ENCODE measurements around the gene SCN2B. TPM values are rescaled to one million over a fixed set of nuclear protein-coding genes. Genes with fewer than 3 reads are reported as not detected.

The SCN2B gene
- total and polyA plus RNA-seq, 2 of the 13 experiments (the other 11 are each of a cell fraction or from before 2014, with no cell fraction given): 0.01 to 0.02 TPM

DNA sequence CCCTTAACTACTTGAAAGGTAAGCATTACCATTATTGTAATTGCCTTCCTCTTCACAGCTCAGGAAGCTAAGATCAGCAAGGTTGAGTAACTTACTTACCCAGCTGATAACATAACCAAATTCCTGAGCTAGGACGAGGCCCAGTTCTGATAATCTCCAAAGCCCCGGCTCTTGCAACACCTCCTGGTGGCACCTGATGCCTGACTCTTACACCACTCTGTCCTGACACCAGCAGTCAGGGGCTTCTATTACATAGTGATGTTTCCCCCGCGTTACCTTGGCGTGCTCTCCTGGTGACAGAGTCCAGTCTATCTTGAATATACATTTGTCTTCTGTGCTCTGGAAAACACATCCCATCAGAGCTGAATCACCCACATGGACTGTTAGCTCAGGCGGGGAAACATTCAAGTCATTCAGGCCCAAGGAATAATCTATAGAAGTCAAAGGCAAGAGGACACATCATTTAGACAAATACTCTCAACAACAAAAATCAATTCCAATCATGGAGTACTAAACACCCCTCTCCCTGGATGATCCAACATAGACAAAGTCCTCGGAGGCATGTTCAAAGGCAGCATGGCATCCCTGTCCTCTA, 35.8 kb upstream of the SCN2B start (continued):
- TF ChIP-seq, protein P1, sequence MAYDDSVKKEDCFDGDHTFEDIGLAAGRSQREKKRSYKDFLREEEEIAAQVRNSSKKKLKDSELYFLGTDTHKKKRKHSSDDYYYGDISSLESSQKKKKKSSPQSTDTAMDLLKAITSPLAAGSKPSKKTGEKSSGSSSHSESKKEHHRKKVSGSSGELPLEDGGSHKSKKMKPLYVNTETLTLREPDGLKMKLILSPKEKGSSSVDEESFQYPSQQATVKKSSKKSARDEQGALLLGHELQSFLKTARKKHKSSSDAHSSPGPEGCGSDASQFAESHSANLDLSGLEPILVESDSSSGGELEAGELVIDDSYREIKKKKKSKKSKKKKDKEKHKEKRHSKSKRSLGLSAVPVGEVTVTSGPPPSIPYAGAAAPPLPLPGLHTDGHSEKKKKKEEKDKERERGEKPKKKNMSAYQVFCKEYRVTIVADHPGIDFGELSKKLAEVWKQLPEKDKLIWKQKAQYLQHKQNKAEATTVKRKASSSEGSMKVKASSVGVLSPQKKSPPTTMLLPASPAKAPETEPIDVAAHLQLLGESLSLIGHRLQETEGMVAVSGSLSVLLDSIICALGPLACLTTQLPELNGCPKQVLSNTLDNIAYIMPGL (CRISPR knock-in tag; IDR thresholded peaks at IDR 0.05; ENCODE audit: borderline replicate concordance in 1 of 2, low read depth in 1 of 2): peak in 1 of 2 experiments; percentile 63; a peak in 1 of 4 replicates
- TF ChIP-seq REPIN1 (CRISPR knock-in tag; IDR thresholded peaks at IDR 0.05; ENCODE audit: borderline replicate concordance, low read depth) (peak; percentile 83; the same call in 1 of the 2 replicates), ARNT2 (CRISPR knock-in tag; IDR thresholded peaks at IDR 0.05; ENCODE audit: low read depth) (peak; percentile 56; the same call in 1 of the 2 replicates), PAX8 (CRISPR knock-in tag; IDR thresholded peaks at IDR 0.05; ENCODE audit: borderline replicate concordance) (no peak), ZNF44 (CRISPR knock-in tag; IDR thresholded peaks at IDR 0.05) (no peak), ZNF589 (CRISPR knock-in tag; conservative IDR thresholded peaks at IDR 0.05) (no peak; the same call in 1 of the 2 replicates), RBFOX2 (IDR thresholded peaks at IDR 0.05; ENCODE audit: low read depth, low read length) (peak; percentile 54), FOXK2 (IDR thresholded peaks at IDR 0.05) (peak; percentile 62; the same call in 1 of the 2 replicates), KAT7 (CRISPR knock-in tag; IDR thresholded peaks at IDR 0.05; ENCODE audit: borderline replicate concordance) (no peak), PHF21A (CRISPR knock-in tag; IDR thresholded peaks at IDR 0.05) (peak; percentile 94), ZSCAN21 (CRISPR knock-in tag; IDR thresholded peaks at IDR 0.05; ENCODE audit: borderline replicate concordance) (peak; percentile 68), ZNF550 (CRISPR knock-in tag; IDR thresholded peaks at IDR 0.05; ENCODE audit: borderline replicate concordance) (no peak), KDM5B (CRISPR knock-in tag; IDR thresholded peaks at IDR 0.05; ENCODE audit: borderline replicate concordance) (no peak; the same call in 1 of the 2 replicates), CREB3 (CRISPR knock-in tag; IDR thresholded peaks at IDR 0.05) (peak; percentile 64; the same call in 1 of the 2 replicates), ZFX (CRISPR knock-in tag; IDR thresholded peaks at IDR 0.05; ENCODE audit: low read depth) (peak; percentile 74), ZNF235 (CRISPR knock-in tag; IDR thresholded peaks at IDR 0.05; ENCODE audit: borderline replicate concordance) (no peak), FOXA1 (IDR thresholded peaks at IDR 0.05) (no peak), FOXA1 (CRISPR knock-in tag; IDR thresholded peaks at IDR 0.05) (peak; percentile 77), AFF4 (CRISPR knock-in tag; IDR thresholded peaks at IDR 0.05) (no peak)
- TF ChIP-seq, protein P2, sequence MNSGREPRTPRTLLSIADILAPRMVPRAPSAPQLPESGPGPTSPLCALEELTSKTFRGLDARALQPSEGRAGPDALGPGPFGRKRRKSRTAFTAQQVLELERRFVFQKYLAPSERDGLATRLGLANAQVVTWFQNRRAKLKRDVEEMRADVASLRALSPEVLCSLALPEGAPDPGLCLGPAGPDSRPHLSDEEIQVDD (CRISPR knock-in tag; IDR thresholded peaks at IDR 0.05; ENCODE audit: borderline replicate concordance): 0 out of 2 replicates have a peak, but pooled peaks have one; percentile 22
- TF ChIP-seq, protein P3, sequence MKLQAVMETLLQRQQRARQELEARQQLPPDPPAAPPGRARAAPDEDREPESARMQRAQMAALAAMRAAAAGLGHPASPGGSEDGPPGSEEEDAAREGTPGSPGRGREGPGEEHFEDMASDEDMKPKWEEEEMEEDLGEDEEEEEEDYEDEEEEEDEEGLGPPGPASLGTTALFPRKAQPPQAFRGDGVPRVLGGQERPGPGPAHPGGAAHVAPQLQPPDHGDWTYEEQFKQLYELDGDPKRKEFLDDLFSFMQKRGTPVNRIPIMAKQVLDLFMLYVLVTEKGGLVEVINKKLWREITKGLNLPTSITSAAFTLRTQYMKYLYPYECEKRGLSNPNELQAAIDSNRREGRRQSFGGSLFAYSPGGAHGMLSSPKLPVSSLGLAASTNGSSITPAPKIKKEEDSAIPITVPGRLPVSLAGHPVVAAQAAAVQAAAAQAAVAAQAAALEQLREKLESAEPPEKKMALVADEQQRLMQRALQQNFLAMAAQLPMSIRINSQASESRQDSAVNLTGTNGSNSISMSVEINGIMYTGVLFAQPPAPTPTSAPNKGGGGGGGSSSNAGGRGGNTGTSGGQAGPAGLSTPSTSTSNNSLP (IDR thresholded peaks at IDR 0.05; ENCODE audit: low read depth, low read length): peak; percentile 80
